Measurements from ENCODE around the gene CDCA8.

DNA sequence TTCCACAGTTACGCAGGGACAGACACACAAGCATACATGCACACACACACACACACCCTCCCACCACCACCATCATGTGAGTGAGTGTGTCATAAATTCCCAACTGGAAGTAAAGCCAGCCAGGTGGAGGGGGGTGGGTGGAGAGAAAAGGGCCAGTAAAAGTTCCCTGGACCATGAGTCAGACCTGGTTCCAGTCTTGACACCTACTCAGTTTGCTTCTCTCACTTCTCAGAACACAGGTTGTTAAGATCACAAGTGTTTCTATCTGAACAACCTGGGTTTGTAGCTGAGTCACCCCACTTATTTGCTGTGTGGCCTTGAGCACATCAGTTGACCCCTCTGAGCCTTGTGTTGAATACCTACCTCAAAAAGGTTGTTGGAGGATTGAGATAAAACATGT is 63.0 kb downstream of the CDCA8 start:
- TF ChIP-seq, protein P1, sequence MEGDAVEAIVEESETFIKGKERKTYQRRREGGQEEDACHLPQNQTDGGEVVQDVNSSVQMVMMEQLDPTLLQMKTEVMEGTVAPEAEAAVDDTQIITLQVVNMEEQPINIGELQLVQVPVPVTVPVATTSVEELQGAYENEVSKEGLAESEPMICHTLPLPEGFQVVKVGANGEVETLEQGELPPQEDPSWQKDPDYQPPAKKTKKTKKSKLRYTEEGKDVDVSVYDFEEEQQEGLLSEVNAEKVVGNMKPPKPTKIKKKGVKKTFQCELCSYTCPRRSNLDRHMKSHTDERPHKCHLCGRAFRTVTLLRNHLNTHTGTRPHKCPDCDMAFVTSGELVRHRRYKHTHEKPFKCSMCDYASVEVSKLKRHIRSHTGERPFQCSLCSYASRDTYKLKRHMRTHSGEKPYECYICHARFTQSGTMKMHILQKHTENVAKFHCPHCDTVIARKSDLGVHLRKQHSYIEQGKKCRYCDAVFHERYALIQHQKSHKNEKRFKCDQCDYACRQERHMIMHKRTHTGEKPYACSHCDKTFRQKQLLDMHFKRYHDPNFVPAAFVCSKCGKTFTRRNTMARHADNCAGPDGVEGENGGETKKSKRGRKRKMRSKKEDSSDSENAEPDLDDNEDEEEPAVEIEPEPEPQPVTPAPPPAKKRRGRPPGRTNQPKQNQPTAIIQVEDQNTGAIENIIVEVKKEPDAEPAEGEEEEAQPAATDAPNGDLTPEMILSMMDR (IDR thresholded peaks at IDR 0.05): no peak
- TF ChIP-seq POLR2A (IDR thresholded peaks at IDR 0.05): no peak
